Stimulated activated CD8-positive, alpha-beta memory T cell treated with anti-CD3 and anti-CD28 coated beads, Interleukin-12 subunit alpha, Interleukin-12 subunit beta, amount 100 ng/mL, for 24 hours (primary cell): Measurements from ENCODE around the gene CROCC2.

Source experiments
- DNase-seq: peaks from one replicate; pipeline ENCODE4 v3.0.0-alpha.2; 2020; ENCODE audit errors: extremely low read depth

The CROCC2 gene

DNA sequence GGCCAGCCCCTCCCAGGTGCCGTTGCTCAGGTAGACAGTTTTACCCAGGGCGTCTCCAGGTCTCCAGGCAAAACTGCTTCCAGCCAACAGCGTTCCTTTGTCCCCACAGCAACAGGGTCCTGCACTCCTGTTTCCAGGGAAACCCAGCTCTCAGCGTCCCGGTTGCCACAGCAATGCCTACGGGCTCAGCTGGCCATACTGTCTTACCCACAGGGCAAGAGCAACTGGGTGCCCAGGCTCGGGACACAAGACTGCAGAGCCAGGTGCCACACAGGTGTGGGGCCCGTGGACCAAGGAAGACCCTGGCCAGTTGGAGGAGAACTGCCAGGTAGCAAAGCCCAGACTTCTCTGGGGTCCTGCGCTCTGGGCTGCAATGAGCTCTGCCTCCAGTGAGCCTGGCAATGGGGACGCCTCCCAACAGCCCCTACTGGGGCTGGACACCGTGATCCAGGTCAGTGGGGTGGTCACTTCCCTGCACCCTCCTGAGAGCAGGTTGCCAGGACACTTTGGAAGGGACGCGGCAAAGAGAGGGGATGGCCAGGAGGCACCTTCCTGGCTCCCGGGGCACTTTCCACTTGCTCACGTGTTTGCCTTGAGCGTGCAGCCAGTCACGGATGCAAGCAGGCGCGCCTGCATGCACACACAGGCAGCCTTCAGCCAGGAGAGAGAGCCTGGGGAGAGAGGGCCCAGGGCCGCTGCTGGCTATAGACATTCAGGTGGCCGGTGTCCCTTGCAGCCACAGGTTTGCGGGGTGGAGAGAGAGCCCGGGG is at the start of gene CROCC2:
Gene CROCC2 (plus strand): TSS at position 196 of the 770 bp plus-strand sequence. CDS start 178 bp downstream, at position 374.
- no peak for DNase-seq

DNA sequence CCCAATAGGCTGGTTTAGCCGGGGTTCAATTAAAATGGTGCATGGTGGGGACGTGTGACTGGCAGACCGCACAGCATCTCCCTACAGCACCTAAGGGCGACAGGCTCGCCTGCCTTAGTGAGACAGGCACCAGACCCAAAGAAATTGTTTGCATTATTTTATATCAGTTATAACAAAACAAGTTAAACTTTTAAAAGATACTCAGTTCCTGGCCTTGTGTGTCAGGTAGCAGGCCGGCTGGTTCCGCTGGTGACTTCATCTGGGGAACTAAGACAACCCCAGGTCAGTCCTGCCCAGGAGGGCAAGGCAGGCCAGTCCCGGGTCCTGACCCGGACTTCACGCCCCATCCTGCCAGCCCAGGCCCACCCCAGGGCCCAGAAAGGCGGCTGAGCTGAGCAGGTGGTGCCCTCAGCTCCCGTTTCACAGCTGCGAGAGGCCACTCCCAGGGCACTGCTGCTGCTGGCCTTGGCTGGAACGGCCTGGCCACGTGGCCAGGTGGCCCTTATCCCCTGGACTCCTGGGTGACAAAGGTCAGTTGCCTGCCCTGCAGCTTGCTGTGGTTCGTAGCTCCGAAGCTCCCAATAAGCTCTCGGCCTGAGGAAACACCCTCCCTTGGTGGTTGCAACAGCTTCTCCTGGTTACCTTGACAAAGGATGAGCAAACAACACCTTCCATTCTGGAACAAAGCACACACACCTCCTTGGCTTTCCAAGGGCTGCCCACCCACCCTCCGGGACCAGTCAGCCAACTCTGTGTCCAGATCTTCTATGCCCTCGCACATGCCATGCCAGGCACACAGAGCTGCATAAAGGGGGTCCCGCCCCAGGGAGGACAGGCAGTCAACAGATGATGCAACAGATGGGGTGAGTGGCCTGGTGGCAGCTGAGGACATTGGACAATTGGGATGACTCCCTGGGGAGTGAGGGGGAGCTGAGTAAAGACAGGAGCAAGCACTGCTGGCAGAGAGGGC is 48.8 kb upstream of the CROCC2 start:
- no peak for DNase-seq

DNA sequence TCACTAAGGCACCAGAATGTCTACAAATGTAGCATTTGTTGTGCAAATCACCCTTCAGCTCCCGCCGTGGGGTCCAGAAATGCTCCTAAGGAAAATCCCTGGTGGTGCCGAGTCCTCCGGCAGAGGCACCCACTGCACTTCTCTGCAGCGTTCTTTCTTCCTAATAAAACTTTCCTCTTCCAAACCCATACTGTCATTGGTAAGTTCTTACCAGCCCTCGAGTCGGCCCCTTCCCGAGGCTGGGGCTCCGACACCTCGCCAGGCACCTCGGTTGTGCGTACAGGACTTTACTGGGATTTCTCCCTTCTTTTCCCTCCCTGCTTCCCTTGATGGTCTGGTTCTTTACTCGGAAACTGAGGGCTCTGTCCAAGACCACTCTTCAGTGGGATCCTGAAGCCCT is 47.8 kb upstream of the CROCC2 start:
- no peak for DNase-seq

DNA sequence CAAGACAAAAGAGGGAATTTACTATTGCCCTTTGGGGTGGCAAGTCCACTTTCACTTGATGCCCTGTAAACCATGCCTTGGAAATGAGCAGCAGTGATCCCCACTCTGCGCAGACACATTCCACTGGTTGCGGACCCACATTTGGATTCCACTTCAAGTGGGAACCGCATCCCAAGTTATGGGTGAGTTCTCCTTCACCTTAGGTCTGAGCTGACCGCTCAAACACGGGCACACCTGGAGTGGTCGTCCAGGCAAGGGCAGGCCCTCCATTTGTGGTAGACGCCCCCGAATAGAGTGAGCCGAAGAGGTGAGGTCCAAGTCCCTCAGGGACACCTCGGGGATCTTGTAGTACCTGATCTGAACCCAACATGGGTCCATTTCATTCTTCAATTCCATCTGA is 47.3 kb upstream of the CROCC2 start:
- no peak for DNase-seq

DNA sequence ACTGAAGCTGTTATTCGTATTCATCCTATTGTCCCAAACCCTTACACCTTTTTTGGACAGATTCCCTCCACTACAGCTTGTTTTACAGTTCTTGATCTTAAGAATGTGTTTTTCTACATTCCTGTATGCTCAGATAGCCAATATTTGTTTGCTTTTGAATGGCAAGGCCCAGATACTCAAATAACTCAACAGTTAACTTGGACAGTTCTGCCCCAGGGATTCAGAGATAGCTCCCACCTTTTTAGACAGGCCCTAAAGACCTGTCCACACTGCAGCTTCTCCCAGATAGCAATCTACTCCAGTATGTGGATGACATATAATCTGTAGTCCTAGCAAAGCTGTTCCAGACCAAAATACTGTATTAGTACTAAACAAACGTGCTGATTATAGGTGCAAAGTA is 44.6 kb upstream of the CROCC2 start:
- DNase-seq, result no peak

DNA sequence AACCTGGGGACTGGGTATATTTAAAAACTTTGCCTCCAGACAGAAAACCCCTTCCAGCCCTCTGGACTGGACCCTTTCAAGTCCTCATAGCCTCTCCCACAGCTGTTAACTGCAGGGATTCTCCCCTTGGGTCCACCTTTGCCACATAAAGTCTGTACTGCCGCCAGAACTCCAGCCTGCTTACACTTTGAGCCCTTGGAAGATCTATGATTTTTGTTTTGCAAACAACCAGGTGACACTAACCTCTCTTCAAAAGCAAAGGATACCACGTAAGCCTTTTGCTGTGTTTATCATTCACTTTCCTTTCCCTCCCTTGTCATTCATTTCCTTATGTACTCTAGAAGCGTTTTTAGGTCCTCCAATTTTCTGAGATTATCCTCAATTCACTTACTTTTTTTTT is 41.7 kb upstream of the CROCC2 start:
- DNase-seq, result no peak

DNA sequence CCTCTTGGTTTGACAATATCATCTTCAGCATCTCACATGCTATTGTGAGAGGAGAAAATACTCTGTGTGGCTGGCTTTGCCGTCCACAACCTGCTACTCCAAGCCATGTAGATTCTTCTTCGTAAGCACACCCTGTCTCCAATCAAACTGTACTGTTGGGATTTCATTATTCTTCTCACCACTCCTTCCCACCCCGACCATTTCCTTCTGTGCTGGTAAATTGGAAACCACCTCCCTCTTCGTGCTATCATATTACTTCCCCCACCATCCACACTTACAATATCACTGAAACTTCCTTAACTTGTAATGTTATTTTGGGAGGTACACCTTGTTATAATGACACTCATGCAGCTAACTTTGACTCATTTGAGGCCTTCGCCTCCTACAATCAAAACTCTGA is 40.7 kb upstream of the CROCC2 start:
- DNase-seq, result no peak

DNA sequence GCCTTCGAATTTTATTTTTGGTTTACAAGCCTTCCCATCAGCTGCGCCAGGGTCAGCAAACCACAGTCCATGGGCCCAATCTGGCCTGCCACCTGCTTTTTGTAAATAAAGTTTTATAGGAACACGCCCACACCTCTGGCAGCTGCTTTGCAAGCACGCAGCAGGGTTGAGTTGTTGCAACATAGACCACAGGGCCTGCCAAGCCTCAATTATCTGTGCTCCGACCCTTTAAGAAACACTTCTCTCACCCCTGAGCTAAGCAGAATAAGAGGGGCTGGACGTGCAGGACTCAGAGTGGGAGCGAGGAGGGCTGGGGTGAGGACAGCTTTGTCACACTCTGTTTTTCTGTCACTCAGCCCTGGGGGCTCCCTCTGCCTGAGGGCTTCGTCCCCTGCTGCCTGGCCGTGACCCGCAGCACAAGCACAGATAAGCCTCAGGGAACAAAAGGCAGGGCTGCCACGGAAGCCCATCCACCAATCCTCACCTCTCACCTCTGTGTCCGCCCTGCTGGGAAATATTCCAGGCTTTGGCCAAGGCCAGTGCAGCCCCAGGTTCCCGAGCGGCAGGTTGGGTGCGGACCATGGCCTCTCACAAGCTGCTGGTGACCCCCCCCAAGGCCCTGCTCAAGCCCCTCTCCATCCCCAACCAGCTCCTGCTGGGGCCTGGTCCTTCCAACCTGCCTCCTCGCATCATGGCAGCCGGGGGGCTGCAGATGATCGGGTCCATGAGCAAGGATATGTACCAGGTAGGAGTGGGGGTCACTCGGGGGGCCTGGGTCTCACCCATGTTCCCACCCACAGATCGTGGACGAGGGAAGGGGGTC is 37.6 kb upstream of the CROCC2 start, which contains the start of gene AGXT:
Gene AGXT (plus strand): TSS at position 539 of the 823 bp plus-strand sequence. CDS start 42 bp downstream, at position 581.
- no peak for DNase-seq

DNA sequence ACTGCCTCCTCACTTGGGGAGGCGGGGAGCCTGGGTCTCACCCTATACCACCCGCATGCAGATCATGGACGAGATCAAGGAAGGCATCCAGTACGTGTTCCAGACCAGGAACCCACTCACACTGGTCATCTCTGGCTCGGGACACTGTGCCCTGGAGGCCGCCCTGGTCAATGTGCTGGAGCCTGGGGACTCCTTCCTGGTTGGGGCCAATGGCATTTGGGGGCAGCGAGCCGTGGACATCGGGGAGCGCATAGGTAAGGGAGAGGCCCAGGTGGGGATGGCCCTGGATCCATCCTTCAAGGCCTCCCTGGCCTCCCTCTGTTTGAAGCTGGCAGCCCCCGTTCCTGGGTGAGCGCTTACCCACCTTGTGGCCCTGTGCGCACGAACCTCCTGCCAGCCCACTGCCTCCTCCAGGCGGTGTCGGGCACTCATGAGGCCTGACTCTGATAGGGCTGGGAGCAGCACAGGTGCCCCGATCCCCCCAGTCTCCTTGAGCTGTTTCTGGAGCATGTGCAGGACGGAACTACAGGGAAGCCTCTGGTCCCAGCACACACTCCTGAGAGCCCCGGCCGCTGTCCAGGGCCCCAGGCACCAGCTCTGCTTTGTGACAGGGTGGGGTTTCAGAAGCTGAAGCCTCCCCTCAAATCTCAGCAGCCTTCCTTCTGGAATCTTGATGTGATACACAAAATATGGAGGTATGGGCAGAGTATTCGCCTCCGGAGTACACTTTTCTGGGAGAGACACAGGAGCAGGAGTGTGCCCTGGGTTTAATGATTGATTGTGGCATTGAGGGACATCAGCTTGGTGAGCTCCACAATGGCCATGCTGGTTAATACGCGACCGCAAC is 36.8 kb upstream of the CROCC2 start:
- DNase-seq, result no peak

DNA sequence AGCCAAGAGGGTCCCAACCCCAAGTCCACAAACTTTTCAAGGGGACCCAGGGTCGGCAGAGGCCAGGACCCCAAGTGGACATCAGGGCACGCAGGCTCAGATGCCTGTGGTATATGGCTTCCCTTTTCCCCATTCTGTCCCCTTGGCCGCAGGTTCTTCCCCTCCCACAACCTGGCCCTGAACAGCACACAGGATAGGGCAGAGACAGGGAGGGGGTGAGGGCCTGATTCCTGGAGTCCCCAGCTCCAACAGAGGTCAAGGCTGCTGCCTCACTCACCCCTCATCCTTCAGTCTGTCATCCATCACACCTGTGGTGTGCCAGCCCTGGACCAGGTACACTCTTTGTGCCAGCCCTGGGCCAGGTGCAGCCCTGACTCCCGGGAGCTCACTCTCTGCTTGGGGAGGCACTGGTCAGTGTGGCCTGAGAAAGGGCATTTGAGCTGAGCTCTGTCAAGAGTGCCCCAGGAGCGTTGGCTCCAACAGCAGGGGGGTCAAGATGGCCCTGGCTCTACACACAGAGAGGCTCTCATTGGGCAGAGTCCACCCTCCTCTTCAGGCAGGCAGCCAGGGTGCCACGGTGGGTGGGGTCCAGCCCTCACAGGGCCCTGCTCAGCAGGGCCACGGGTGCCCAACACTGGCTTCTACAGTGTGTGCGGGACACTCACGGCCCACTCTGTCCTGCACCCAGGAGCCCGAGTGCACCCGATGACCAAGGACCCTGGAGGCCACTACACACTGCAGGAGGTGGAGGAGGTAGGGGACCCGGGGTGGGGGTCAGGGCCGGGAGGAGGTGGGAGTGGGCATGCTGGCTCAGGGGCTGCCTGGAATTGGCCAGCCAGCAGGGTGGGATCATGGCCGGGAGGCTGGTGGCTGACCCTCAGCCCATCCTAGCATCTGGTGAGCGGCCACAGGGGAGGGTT is 35.9 kb upstream of the CROCC2 start:
- DNase-seq, result no peak

DNA sequence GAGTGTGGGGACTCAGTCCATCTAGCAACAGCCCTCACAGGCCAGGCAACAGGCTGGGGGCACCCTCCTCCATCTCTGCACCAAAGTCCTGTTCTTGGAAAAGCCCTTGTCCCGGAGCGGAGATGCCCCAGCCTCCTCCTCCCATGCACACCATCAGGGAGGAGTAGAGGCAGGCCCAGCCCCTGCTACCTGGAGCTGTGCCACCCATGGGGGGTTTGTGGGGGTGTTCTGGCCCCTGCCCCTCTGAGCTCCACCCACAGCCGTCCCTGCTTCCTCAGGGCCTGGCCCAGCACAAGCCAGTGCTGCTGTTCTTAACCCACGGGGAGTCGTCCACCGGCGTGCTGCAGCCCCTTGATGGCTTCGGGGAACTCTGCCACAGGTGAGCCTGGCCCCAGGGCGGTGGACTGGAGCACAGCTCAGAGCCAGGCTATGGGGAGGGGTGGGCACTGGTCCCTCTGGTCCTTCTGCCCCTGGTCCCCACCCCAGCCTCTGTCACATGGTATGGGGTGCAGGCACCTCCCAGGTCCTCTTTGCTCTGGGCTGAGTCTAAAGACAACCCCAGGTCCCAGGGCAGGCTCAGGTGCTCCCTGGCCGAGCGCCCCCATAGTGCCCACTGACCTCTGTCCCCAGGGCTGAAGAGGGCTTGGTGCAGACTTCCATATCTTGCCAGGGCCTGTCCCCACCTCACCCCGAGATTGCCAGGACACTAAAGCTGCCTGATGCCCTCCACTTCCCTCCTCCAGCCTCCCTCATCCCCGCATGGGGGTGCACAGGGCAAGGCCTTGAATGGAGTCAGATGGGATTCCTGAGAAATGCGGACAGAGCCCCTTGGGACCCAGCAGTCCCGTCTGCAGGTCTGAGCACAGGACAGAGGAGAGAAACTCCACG is 34.8 kb upstream of the CROCC2 start:
- no peak for DNase-seq

DNA sequence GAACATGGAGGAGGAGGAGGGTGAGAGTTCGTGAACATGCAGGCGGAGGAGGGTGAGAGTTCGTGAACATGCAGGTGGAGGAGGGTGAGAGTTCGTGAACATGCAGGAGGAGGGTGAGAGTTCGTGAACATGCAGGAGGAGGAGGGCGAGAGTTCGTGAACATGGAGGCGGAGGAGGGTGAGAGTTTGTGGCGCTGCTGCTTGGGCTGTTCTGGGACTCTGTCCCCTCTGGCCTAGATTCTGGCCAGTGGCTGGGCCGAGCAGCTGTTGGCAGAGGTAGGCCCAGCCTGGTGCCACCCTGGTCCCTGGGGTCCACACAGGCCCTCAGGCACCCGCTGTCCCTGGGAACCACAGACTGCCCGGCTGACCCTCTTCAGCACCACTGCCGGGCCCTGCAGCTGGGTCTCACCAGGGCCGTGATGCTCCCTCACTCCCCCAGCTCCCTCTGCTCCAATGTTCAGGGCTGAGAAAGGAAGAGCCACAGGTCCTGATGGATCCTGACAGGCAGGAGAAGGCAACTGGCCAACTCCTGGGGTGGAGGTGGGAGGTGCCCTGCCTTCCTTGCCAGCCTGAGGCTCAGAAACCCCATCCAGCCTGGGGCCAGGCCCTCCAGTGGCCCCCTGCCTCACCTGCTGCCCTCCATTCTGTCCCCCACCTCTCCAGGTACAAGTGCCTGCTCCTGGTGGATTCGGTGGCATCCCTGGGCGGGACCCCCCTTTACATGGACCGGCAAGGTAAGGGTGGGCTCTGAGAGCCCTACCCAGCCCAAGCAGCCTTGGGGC is 33.6 kb upstream of the CROCC2 start:
- DNase-seq, result no peak

DNA sequence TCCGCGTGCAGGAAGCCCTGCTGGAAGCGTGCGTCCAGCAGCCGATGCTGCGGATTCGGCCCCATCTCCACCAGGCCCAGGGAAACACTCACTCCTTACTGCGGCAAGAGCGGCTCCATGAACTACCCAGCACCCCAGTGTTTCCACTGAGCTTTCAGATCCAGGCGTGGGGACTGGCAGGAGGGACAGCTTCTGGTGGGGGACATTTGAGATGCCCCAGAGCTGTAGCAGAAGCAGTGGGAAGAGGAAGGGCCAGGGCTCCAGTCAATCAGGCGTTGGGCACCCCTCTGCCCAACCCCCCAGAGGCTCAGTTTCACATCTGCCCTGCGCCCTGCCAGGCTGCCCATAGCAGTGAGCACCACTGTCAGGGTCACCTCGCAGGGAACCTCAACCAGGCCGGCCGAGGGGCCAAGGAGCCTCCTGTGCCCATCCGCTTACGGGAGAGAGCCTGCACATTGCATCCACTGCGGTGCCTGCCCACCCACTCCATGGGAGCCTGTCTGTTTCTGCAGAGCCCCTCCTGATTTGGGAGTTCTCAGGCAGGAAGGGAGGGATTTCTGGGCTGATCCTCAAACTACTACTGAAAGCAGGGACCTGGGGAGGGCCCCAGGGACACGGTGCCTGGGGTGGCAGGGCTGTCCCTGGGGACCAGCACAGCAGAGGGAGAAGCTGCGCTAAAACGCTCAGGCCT is 32.9 kb upstream of the CROCC2 start:
- DNase-seq, result no peak

DNA sequence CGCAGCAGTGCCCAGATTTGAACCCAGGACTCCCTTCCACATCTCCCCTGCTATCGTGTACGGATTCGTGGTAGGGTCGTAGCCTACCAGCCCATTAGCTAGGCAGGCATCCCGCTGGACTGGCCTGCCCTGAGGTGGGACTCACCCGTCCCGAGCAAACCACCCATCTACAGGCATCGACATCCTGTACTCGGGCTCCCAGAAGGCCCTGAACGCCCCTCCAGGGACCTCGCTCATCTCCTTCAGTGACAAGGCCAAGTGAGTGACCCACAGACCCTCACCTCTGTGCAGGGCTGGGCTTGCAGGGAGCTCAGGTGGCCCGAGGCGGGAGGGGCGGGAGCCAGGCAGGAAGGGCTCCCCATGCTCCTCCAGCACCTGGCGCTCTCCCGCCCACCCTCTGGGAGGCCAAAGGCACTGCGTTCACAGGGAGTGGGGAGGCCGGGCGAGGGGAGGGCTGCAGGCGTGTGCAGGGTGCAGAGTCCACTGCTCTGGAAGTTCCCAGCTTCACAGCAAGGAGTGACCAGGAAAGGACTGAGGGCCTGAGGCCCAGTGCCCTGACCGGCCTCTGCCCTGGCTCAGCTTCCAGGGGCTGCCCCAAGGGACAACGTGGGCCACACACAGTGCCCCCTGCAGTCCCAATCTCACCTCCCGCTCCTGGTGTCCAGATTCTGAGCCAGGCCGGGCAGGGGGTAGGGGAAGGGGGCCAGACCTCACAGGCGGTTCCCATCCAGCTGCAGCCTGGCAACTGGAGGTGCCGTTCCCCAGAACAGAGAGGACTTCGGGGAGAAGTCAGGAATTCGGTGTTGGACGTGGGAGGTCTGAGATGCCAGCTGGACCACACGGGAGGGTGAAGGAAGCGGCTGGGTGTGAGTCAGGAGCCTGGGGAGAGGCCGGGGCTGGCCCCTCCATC is 32.1 kb upstream of the CROCC2 start:
- DNase-seq, result no peak

DNA sequence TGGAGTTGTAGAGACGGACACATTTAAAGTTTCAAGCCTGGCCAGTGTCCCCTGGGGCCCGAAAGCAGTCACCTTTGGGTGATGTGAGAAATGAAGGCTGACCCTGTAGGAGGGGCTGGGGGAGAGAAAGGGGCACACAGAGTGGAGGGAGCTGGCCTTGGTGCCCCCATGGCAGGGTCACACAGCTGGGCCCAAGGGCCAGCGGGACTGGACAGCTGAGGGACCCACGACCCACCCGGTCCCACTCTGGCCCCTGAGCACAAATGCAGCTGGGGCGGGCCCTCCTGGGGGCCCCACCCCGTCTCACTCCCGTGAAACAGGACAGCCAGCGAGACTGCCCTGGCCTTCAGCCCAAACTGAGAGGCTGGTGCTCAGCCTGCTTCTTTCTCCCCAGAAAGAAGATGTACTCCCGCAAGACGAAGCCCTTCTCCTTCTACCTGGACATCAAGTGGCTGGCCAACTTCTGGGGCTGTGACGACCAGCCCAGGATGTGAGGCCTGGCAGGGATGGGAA is 31.4 kb upstream of the CROCC2 start:
- DNase-seq, result no peak
